Neural cell (in vitro differentiated cells): ENCODE results near the gene PDE7B. TPM values are rescaled to one million over a fixed set of nuclear protein-coding genes. Genes with fewer than 3 reads are reported as not detected.

ENCODE experiments used
- H2AFZ ChIP-seq: fragments of 200-600, 300-800 bp; sonication (generic), shearing (Covaris generic); 2 replicates; pipeline ENCODE4 v1.6.0; 2014; ENCODE audit warnings: low read depth, mild to moderate bottlenecking, antibody characterized with exemption, low read length, moderate library complexity
- H3F3A ChIP-seq: fragments of 200-600 bp; shearing (Covaris generic); 2 replicates; pipeline ENCODE4 v1.6.1; 2016; ENCODE audit warnings: mild to moderate bottlenecking, moderate library complexity, mixed read lengths, antibody characterized with exemption, low read length; ENCODE audit not compliant: insufficient read depth, poor library complexity, severe bottlenecking
- H3K27ac ChIP-seq: fragments of 200-600, 300-800 bp; sonication (generic), shearing (Covaris generic); 2 replicates; pipeline ENCODE4 v1.5.1; 2014; ENCODE audit warnings: mild to moderate bottlenecking, low read length, moderate library complexity
- H3K27me3 ChIP-seq: fragments of 300-800, 200-600 bp; sonication (generic), shearing (Covaris generic); 2 replicates; pipeline ENCODE4 v1.6.0; 2014; ENCODE audit warnings: mild to moderate bottlenecking, low read depth, low read length, moderate library complexity; ENCODE audit not compliant: insufficient read depth
- H3K36me3 ChIP-seq: fragments of 300-800, 200-600 bp; sonication (generic), shearing (Covaris generic); 2 replicates; pipeline ENCODE4 v1.5.1; 2014; ENCODE audit warnings: mild to moderate bottlenecking, antibody characterized with exemption, low read length, moderate library complexity; ENCODE audit not compliant: insufficient read depth
- H3K4me2 ChIP-seq: fragments of 300-800, 200-600 bp; sonication (generic), shearing (Covaris generic); 2 replicates; pipeline ENCODE4 v1.6.0; 2014; ENCODE audit warnings: mild to moderate bottlenecking, low read length
- H3K4me3 ChIP-seq: fragments of 300-800, 200-600 bp; sonication (generic), shearing (Covaris generic); 2 replicates; pipeline ENCODE4 v1.5.1; 2014; ENCODE audit warnings: mild to moderate bottlenecking, low read length, moderate library complexity
- H3K79me2 ChIP-seq: fragments of 200-600 bp; shearing (Covaris generic); replicated peaks from 2 replicates; pipeline ENCODE4 v1.6.0; 2014; ENCODE audit warnings: mild to moderate bottlenecking, low read length, moderate library complexity; ENCODE audit not compliant: insufficient read depth
- H3K9ac ChIP-seq: fragments of 300-800, 200-600 bp; sonication (generic), shearing (Covaris generic); 2 replicates; pipeline ENCODE4 v1.6.1; 2016; ENCODE audit warnings: mild to moderate bottlenecking, low read length, mixed read lengths
- H3K9me2 ChIP-seq: fragments of 200-600 bp; shearing (Covaris generic); 2 replicates; pipeline ENCODE4 v1.6.1; 2016; ENCODE audit warnings: mild to moderate bottlenecking, low read length, mixed read lengths; ENCODE audit not compliant: insufficient read depth
- H3K9me3 ChIP-seq: fragments of 200-600, 300-800 bp; sonication (generic), shearing (Covaris generic); 2 replicates; pipeline ENCODE4 v1.6.1; 2016; ENCODE audit warnings: mild to moderate bottlenecking, mixed run types, low read length, moderate library complexity, mixed read lengths
- H4K20me1 ChIP-seq: fragments of 200-600 bp; shearing (Covaris generic); 2 replicates; pipeline ENCODE4 v1.6.1; 2016; ENCODE audit warnings: mild to moderate bottlenecking, mixed run types; ENCODE audit not compliant: insufficient read depth
- EP300 ChIP-seq: fragments of 450-650 bp; conservative IDR thresholded peaks from 2 replicates; pipeline ENCODE4 v1.6.1; 2014; ENCODE audit warnings: antibody characterized with exemption, mild to moderate bottlenecking, moderate library complexity; ENCODE audit not compliant: poor library complexity, severe bottlenecking
- EZH2 ChIP-seq: fragments of 200-600, 300-800 bp; shearing (Covaris generic), sonication (generic); IDR thresholded peaks from 2 replicates; pipeline ENCODE4 v1.6.1; 2014; ENCODE audit warnings: antibody characterized with exemption, low read length, borderline replicate concordance, mild to moderate bottlenecking; ENCODE audit not compliant: insufficient read depth, poor library complexity, severe bottlenecking
- MXI1 ChIP-seq: fragments of 450-650 bp; conservative IDR thresholded peaks from 2 replicates; pipeline ENCODE4 v1.6.1; 2014; ENCODE audit warnings: antibody characterized with exemption, mild to moderate bottlenecking; ENCODE audit not compliant: poor library complexity, severe bottlenecking
- POLR2AphosphoS5 ChIP-seq: IDR thresholded peaks from 2 replicates; pipeline ENCODE4 v1.6.1; 2012
- RAD21 ChIP-seq: fragments of 450-650 bp; conservative IDR thresholded peaks from 2 replicates; pipeline ENCODE4 v1.6.1; 2014; ENCODE audit warnings: antibody characterized with exemption, mild to moderate bottlenecking, moderate library complexity
- SMC3 ChIP-seq: fragments of 450-650 bp; conservative IDR thresholded peaks from 2 replicates; pipeline ENCODE4 v1.6.1; 2014; ENCODE audit warnings: antibody characterized with exemption, mild to moderate bottlenecking, moderate library complexity; ENCODE audit not compliant: poor library complexity
- TAF1 ChIP-seq: IDR thresholded peaks from 2 replicates; pipeline ENCODE4 v1.6.1; 2012; ENCODE audit warnings: low read depth
- polyA plus RNA-seq: library from polyadenylated mRNA; depleted of rRNA; stranded (reverse); fragments of >200 nt; gene quantifications from 2 replicates; pipeline ENCODE4 v1.2.3, GENCODE V29; 2014
- TF ChIP-seq, protein P1 (sequence below): fragments of 450-650 bp; IDR thresholded peaks from 2 replicates; pipeline ENCODE4 v1.5.1; 2014; ENCODE audit warnings: antibody characterized with exemption, mild to moderate bottlenecking, moderate library complexity; ENCODE audit not compliant: poor library complexity, severe bottlenecking
- TF ChIP-seq, protein P2 (sequence below): IDR thresholded peaks from 2 replicates; pipeline ENCODE4 v1.6.1; 2012; ENCODE audit warnings: borderline replicate concordance

The PDE7B gene
- polyA plus RNA-seq, 1 donor from 2014 or later = 5.9 TPM

DNA sequence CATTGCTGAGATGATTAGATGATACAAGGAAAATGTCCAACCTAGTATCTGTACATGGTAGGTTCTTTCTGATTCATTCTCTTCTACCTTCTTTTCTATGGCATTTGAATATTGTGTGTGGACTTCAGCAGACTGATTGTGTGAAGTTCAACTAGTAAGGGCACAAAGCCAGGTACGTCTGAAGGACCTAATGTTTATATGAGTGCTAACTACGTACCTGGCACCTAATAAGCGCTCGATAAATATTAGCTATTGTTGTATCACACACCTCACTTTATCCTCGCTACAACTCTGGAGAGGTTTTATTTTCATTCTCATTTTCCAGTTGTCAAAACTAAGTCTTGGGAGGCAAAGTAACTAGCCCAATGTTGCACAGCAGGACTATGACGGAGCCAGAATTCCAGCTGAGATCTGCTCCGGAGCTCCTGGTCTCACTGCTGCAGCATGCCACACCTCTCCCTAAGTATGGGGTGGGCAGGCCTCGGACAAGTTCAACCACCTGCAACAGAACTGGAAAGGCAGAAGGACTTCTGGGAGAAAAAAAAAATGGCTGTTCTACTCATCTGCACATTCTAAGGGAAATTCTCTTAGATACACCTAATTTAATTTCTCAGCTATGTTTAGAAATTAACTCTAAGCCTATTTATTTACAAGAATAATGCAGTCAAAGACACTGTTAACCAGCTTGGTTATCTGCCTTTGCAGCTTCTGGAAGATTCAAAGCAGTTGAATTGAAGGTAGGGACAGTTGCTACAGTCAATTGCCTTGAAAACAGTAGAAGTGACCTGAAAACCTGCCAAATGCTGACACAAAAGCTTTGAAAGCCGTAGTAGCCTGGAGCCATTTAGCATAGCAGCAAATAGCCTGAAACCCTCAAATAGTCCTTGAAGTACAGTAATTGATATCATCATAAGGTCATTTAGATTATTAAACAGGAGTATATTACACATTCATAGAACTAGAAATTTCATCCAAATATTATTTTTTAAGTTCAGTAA, 165.0 kb downstream of the PDE7B start:
- H3K4me2 ChIP-seq = no peak overlapping the region
- no peak overlapping the region for H2AFZ ChIP-seq

DNA sequence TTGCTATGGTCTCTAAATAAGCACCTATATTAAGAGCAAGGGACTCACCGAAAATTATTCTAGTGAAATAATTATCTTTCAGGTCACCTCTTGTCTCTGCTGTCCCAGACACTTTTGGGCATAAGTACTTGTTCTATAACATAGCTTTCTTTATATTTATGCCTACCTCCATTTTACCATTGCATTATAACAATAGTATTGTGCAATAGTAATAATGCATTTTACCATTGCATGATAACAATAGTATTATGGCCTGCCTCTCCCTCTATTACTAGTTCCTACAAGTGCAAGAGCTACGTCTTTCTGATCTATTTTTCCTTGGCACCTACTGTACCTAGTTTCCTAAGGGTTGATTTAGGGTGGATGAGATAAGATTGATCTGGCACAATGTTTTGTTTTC, 169.2 kb downstream of the PDE7B start:
- Histone ChIP-seq H3K4me3 (no peak overlapping the region), H3K79me2 (no peaks in the 10 kb centered on the region), H3K27me3 (no peaks in the 10 kb centered on the region), H3K4me2 (no peak overlapping the region), H3K9ac (no peak overlapping the region), H4K20me1 (no peaks in the 10 kb centered on the region), H3K9me3 (no peaks in the 10 kb centered on the region), H2AFZ (no peak overlapping the region), H3K9me2 (no peaks in the 10 kb centered on the region), H3K36me3 (no peaks in the 10 kb centered on the region), H3F3A (no peaks in the 10 kb centered on the region), H3K27ac (no peak overlapping the region)
- TF ChIP-seq EP300 (no peak), SMC3 (no peak), EZH2 (no peak)

More for the DNA sequence above, 165.0 kb downstream of the PDE7B start:
- Histone ChIP-seq H3K79me2 (no peaks in the 10 kb centered on the region), H4K20me1 (no peaks in the 10 kb centered on the region), H3K27me3 (no peaks in the 10 kb centered on the region), H3K9ac (no peak overlapping the region), H3K9me2 (no peaks in the 10 kb centered on the region), H3F3A (no peaks in the 10 kb centered on the region), H3K9me3 (no peaks in the 10 kb centered on the region), H3K36me3 (no peaks in the 10 kb centered on the region), H3K4me3 (no peak overlapping the region), H3K27ac (no peak overlapping the region)
- TF ChIP-seq EZH2 (no peak), TAF1 (no peak), RAD21 (no peak), POLR2AphosphoS5 (no peak), EP300 (no peak), MXI1 (no peak), SMC3 (no peak)
- TF ChIP-seq, protein P1, sequence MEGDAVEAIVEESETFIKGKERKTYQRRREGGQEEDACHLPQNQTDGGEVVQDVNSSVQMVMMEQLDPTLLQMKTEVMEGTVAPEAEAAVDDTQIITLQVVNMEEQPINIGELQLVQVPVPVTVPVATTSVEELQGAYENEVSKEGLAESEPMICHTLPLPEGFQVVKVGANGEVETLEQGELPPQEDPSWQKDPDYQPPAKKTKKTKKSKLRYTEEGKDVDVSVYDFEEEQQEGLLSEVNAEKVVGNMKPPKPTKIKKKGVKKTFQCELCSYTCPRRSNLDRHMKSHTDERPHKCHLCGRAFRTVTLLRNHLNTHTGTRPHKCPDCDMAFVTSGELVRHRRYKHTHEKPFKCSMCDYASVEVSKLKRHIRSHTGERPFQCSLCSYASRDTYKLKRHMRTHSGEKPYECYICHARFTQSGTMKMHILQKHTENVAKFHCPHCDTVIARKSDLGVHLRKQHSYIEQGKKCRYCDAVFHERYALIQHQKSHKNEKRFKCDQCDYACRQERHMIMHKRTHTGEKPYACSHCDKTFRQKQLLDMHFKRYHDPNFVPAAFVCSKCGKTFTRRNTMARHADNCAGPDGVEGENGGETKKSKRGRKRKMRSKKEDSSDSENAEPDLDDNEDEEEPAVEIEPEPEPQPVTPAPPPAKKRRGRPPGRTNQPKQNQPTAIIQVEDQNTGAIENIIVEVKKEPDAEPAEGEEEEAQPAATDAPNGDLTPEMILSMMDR = no peak
- TF ChIP-seq, protein P2, sequence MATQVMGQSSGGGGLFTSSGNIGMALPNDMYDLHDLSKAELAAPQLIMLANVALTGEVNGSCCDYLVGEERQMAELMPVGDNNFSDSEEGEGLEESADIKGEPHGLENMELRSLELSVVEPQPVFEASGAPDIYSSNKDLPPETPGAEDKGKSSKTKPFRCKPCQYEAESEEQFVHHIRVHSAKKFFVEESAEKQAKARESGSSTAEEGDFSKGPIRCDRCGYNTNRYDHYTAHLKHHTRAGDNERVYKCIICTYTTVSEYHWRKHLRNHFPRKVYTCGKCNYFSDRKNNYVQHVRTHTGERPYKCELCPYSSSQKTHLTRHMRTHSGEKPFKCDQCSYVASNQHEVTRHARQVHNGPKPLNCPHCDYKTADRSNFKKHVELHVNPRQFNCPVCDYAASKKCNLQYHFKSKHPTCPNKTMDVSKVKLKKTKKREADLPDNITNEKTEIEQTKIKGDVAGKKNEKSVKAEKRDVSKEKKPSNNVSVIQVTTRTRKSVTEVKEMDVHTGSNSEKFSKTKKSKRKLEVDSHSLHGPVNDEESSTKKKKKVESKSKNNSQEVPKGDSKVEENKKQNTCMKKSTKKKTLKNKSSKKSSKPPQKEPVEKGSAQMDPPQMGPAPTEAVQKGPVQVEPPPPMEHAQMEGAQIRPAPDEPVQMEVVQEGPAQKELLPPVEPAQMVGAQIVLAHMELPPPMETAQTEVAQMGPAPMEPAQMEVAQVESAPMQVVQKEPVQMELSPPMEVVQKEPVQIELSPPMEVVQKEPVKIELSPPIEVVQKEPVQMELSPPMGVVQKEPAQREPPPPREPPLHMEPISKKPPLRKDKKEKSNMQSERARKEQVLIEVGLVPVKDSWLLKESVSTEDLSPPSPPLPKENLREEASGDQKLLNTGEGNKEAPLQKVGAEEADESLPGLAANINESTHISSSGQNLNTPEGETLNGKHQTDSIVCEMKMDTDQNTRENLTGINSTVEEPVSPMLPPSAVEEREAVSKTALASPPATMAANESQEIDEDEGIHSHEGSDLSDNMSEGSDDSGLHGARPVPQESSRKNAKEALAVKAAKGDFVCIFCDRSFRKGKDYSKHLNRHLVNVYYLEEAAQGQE = no peak
